ENCODE data around the gene PPDPF.
A peak's percentile ranks its signal among the peaks of the same experiment; 100 is the strongest.

The PPDPF gene

GRCh38 chr20:63522091-63522868 lies 1.7 kb downstream of the PPDPF start:
- DNase-seq: peak; percentile 2

DNA sequence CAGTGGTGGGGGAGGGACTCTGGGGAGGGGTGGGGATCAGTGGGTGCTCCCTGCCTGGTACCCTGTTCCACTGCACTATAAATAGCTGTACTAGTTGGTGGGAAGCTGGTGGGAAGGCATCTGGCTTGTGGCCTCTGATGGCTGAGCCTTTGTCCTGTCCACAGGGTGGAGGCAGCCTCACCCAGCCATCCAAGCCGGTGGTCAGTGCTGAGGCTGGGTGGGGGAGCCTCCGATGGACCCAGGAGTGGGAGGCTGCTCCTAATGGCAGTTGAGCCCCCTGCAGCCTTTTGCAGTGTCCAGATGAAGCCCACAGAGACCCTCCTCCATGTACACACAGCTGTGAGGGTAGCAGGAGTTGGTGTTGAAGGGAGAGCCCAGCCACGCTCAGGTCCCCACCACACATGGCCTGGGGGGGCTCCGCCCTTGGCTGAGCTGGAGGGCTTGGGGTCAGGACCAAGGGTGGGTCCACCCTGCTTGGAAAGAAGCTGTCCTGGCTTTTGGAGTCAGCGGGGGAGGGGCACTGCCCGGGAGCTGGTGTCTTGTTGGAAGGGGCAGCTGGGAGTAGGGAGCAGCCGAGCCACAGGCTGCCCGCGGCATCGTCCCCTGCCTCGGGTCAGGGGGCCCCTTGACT lies 2.5 kb downstream of the PPDPF start:
- DNase-seq: peak; percentile 5

- no peak for DNase-seq
These were observed 4.6 kb downstream of the PPDPF start for GRCh38 chr20:63525185-63525584.

GRCh38 chr20:63525971-63526370 lies 5.4 kb downstream of the PPDPF start:
- DNase-seq: peak; percentile 1

DNA sequence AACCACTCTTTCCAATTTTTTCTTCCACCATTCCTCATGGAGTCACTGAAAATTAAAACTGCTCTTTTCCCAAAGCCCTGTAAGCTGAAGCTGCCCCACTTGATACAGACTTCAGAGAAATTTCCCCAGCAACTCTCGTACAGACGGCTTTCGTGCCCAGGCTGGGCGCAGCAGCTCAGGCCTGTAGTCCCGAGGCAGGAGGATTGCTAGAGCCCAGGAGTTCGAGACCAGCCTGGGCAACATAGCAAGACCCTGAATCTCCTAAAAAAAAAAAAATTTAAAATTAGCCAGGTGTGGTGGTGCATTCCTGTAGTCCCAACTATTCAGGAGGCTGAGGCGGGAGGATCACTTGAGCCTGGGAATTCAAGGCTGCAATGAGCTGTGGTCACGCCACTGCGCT lies 6.6 kb downstream of the PPDPF start:
- DNase-seq: no peak

DNA sequence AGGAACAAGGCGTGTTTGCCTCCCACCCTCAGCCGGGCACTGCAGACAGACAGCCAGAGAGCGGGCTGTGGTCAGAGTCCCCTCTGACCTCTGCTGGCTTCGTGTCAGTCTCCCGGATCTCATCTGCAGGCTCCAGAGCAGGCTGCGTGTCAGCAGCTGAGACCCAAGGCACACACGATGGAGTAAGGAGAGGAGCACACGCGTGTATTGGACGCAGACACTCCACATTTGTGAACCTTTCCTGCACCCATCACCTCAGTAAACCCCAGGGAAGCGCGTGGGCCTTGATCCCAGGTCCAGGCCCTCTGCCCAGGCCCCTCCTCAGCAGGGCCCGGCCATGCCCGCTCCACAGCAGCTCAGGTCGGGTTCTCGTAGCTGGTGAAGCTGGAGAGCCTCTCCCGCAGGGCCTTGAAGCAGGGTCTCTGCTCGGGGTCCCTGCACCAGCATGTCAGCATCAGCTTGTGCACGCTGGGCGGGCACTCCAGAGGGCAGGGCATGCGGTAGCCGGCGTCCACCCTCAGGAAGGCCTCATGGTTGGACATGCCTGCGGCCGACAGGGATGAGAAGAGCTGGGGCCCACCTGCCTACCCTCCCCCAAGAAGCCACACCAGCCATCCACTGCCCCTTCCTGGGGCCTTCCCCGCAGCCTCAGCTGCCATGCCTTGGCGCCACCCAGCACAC lies 8.8 kb downstream of the PPDPF start:
- no peak for DNase-seq

DNA sequence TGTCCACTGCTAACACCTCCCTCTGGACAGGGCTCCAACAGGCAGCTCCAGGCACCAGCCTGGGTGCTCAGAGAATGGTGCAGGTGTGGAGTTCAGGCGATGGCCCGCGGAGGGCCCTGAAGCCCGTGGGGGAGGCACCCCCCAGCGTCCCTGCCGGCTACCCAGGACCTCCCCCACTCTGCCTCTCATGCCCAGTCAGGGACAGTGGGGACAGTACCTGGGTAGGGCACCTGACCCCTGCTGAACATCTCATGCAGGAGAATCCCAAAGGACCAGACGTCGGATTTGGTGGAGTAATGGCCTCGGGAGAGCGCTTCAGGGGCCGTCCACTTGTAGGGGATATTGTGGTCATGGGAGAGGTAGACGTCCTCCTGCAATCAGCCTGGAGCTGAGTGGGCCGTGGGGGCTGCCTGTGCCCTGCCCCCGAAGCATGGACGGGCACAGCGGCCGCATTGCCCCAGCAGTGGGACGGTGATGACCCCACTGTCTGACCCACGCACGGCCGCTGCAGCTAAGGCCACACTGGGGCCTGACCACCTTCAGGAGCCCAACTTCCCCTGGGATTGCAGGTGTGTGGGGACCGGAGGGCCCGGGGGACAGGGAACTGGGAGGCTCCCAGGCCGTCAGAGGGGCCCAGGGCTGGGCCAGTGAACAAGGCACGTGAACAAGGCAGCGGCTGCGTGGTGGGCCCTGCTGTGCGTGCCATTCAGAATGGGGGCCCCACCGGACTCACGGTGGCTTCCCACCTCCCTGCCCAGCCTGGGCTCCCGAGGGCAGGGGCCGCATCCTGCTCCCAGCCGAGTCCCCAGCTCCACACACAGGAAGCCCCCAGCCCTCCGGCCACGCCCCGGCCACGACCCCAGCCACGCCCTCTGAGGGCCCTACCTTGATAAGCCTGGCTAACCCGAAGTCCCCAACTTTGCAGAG lies 9.6 kb downstream of the PPDPF start:
- DNase-seq: no peak

DNA sequence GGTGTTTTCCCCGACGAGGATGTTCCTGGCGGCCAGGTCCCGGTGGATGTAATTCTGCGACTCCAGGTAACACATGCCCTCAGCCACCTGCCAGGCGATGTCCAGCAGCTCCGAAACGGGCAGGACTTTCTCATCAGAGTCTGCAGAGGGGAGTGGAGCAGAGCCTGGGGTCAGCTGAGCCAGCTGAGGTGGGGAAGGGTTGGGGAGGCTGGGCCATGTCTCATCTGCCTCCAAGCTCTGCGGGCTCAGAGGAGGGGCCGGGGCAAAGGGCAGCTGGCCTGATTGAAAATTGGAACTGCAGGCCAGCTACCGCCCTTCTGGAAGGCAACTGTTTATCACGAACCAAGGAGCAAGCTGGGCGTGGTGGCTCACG lies 10.2 kb downstream of the PPDPF start:
- DNase-seq: no peak

DNA sequence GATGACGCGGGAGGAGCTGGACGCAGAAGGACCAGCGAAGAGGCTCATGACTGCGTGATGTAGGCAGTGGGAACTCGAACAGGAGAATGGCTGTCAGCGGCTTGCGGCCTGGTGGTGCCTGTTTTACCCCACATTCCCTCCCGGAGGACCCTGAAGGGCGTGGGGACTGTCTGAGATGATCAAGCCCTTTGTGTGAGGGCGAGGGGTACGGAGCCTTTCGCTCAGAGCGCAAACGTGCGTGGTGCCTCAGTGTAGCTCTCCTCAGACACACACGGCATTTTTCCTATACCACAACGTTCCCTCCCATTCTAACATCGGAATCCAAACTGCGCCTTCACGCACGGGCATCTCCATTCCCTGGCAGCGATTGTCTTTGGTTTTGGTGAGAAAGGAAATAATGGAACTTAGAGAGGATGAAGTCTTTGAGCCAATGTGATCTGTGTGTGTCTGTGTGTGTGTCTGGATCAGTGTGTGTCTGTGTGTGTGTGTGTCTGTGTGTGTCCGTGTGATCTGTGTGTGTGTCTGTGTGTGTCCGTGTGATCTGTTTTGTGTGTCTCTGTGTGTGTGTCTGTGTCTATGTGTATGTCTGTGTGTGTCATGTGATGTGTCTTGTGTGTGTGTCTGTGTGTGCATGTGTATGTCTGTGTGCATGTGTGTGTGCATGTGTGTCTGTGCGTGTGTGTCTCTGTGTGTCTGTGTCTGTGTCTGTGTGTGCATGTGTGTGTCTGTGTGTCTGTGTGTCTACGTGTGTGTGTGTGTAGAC lies 11.3 kb downstream of the PPDPF start:
- no peak for DNase-seq

- no peak for DNase-seq
These were observed 11.9 kb downstream of the PPDPF start for GRCh38 chr20:63532449-63532971.

GRCh38 chr20:63533388-63533787 lies 12.8 kb downstream of the PPDPF start:
- DNase-seq: no peak

GRCh38 chr20:63533871-63534393 lies 13.4 kb downstream of the PPDPF start:
- DNase-seq: no peak

- no peak for DNase-seq
These were observed 13.9 kb downstream of the PPDPF start for GRCh38 chr20:63534427-63534830.

DNA sequence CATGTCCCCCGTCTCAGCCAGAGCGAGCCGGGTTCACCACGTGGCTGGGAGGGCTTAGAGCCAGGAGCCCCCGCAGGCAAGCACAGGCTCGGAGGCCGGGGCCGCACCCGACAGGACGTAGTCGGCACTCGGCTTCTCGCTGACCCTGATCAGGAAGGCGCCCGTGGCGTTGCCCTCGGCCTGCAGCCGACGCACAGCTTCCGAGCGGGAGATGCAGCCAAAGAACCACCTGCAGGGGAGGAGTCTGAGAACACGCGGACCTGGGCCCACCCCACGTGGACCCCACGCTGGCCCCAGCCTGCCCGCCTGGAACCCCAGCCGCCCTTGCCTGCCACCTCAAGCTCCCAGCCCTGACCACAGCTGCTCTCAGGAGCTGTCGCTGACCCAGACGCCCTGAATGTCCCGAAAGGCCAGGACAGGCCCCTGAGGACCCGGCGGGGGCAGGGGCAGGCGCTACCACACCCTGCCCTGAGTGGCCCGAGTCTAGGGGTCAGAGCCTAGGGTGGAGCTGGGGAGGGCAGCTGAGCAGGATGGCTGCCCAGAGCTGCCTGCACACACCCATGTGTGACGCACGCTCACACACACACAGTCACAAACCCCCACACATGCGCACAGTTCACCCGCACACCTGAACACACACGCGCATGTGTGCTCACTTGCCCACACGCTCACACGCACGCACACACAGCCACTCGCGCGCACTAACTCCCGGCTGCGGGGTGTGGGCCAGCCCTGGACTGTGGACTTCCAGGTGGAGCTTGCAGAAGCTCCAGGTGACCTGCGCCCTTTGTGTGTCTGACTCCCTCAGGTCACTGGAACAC lies 14.5 kb downstream of the PPDPF start:
- DNase-seq: no peak

DNA sequence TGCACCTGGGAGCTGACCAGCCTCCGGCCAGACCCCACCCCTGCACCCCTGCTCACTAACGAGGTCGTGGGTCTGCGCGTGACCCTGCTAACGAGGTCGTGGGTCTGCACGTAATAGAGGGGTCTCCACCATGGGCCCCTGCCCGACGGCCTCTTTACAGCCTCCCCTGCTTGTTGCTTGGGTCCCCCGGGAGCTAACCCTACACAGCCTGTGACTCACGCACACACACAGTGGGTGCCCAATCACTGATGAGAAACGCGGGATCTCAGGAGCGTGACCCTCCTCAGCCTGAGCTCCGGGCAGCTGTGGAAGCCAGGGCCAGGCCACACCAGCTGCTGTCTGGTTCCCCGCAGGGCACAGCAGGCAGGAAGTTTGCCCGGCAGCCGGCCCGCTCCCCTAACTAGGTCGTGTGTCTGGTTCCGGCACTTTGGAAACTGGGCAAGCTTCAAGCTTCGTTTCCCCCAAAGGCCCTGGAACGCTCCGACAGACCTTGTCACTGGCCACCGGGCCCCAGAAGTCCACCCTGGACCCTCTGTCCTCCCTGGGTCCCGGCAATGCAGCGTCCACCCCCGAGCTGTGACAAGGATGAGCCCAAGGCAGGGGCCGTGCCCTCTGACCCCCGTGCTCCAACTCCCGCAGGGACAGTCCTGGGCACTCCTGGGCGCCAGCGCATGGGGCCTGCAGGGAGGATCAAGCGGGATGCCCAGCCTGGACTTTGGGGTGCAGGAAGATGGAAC lies 15.8 kb downstream of the PPDPF start:
- DNase-seq: no peak

- peak; percentile 69 for DNase-seq
These were observed 16.5 kb downstream of the PPDPF start, which contains the start of gene PTK6 for GRCh38 chr20:63536997-63537524. TSS of gene PTK6 (minus strand) at chr20:63537376. CDS start at chr20:63537314, 62 bp downstream.

- peak; percentile 97 for DNase-seq
These were observed 17.1 kb downstream of the PPDPF start for GRCh38 chr20:63537525-63538203.

GRCh38 chr20:63538204-63539091 lies 17.9 kb downstream of the PPDPF start:
- DNase-seq: no peak
